Vagina (tissue), 2 donors: ENCODE results near the gene TPPP3. TPM values are rescaled to one million over a fixed set of nuclear protein-coding genes. Genes with fewer than 3 reads are reported as not detected.
"Not testable (repeated sequence)": the region's sequence is repeated elsewhere in the genome, so short reads cannot be mapped to it uniquely, and the experiment has no call there.

Experiments used
- DNase-seq, 2 donors: peaks; one replicate each; pipeline ENCODE4 v3.0.0-alpha.2; 2017; ENCODE audit errors: extremely low spot score in 2 of 2
- H3K27ac ChIP-seq: fragments of 200-600 bp; sonication (generic); one replicate; pipeline ENCODE4 v1.5.1; 2019
- H3K27me3 ChIP-seq: fragments of 200-600 bp; sonication (generic); one replicate; pipeline ENCODE4 v1.5.1; 2019
- H3K36me3 ChIP-seq, 2 donors: fragments of 200-600 bp; sonication (generic); one replicate each; pipeline ENCODE4 v1.5.1; 2017 to 2019
- H3K4me1 ChIP-seq: fragments of 200-600 bp; sonication (generic); one replicate; pipeline ENCODE4 v1.5.1; 2019
- H3K4me3 ChIP-seq, 2 donors: fragments of 200-600 bp; sonication (generic); 1 replicate in 1 of 2; 2 replicates in 1 of 2; pipeline ENCODE4 v1.5.1; 2016 to 2019
- H3K9me3 ChIP-seq: fragments of 200-600 bp; sonication (generic); one replicate; pipeline ENCODE4 v1.5.1; 2019
- POLR2A ChIP-seq, 2 donors: fragments of 450-650 bp; IDR thresholded peaks; one replicate each; pipeline ENCODE4 v1.6.1; 2017; ENCODE audit warnings: antibody characterized with exemption in 2 of 2, mild to moderate bottlenecking in 2 of 2, moderate library complexity in 2 of 2
- POLR2AphosphoS5 ChIP-seq, 2 donors: sonication (generic); formaldehyde crosslinking; IDR thresholded peaks; one replicate each; pipeline ENCODE4 v1.9.0; 2017; ENCODE audit warnings: antibody characterized with exemption in 2 of 2, mild to moderate bottlenecking in 2 of 2, low read depth in 1 of 2; ENCODE audit not compliant: insufficient read depth in 1 of 2
- intact Hi-C: fragments of 100-400 bp; cut with DNase I; formaldehyde crosslinking; loops from one replicate; pipeline ENCODE4 v1.15.1; 2023
- total RNA-seq: library from RNA; depleted of rRNA; stranded (reverse); fragments of >200 nt; gene quantifications from one replicate; pipeline ENCODE4 v1.2.3, GENCODE V29; 2016
- TF ChIP-seq, protein P1 (sequence below), 3 experiments: fragments of 450-650 bp in 2 of 3; fragments of 200-600 bp in 1 of 3; sonication (generic) in 1 of 3; IDR thresholded peaks; one replicate each; pipeline ENCODE4 v1.5.1; 2017 to 2019; ENCODE audit warnings: antibody characterized with exemption in 3 of 3, mild to moderate bottlenecking in 2 of 3, moderate library complexity in 2 of 3

The TPPP3 gene
- total RNA-seq, 1 donor from 2014 or later, result 28.2 TPM

DNA sequence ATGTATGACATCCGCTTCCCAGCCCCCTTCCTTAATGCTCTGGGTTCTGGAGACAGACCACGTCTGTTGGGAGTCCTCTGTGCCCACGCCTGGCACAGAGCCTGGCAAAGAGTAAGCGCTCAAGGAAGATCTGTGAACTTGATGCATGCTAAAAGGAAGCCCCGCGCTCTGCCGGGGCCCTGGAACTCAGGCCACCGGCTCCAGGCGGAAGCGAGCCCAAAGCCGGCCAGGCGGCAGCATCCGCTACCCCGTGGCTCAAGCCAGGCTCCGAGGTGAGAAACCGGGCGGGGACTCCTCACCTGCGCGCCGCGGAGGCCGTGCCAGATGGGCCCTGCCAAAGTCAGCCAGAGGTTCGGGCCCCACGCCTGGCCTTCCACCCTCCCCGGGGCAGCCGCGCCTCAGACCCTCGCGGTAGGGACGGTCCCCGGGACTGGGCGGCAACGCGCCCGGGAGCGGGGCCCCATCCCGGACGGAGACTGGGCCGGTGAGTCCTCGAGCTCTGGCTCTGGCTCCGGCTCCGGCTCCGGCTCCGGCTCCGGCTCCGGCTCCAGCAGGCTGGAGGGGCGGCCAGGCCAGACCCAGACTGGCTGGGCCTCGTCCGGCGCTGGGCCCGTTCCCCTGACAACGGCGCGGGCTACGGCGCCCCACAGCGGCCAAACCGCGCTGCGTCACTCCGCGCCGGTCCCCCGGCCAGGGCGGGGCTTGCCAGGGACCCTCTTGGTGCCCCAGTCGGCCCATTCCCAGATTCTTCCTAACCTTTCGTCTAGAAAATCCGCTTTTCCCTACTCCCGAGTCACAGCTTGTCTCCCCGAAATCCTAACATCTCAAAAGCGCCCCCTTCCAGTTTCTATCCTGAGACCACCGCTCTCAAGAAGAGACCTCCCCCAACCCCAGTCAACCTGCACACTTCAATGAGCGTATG is 22.8 kb upstream of the TPPP3 start, which contains the start of gene ZDHHC1:
Gene ZDHHC1, minus strand, starts transcription at position 606 of the 922 bp plus-strand sequence. CDS start 8,702 bp downstream, outside the sequence.
- peaks cover 22% of the 10 kb centered on the region for H3K4me1 ChIP-seq
- TF ChIP-seq POLR2AphosphoS5 (IDR thresholded peaks at IDR 0.05; ENCODE audit: insufficient read depth in 1 of 2, low read depth in 1 of 2) (peak in 1 of 2 donors; percentile 65), POLR2A (IDR thresholded peaks at IDR 0.05) (peak in 1 of 2 donors; percentile 23)
- TF ChIP-seq, protein P1, sequence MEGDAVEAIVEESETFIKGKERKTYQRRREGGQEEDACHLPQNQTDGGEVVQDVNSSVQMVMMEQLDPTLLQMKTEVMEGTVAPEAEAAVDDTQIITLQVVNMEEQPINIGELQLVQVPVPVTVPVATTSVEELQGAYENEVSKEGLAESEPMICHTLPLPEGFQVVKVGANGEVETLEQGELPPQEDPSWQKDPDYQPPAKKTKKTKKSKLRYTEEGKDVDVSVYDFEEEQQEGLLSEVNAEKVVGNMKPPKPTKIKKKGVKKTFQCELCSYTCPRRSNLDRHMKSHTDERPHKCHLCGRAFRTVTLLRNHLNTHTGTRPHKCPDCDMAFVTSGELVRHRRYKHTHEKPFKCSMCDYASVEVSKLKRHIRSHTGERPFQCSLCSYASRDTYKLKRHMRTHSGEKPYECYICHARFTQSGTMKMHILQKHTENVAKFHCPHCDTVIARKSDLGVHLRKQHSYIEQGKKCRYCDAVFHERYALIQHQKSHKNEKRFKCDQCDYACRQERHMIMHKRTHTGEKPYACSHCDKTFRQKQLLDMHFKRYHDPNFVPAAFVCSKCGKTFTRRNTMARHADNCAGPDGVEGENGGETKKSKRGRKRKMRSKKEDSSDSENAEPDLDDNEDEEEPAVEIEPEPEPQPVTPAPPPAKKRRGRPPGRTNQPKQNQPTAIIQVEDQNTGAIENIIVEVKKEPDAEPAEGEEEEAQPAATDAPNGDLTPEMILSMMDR (IDR thresholded peaks at IDR 0.05), result peak; percentile 60 to 72 (median 67)

DNA sequence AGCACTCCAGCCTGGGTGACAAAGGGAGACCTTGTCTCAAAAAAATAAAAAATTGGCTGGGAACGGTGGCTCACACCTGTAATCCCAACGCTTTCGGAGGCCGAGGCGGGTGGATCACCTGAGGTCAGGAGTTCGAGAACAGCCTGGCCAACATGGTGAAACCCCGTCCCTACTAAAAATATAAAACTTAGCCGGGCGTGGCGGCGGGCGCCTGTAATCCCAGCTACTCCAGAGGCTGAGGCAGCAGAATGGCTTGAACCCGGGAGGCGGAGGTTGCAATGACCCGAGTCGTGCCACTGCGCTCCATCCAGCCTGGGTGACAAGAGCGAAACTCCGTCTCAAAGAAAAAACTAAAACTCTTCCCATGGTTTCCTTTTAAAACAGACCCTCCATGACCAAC is 22.1 kb upstream of the TPPP3 start:
- H3K27ac ChIP-seq, result peak overlapping the region; percentile 73
- peak overlapping the region; percentile 61 to 83 for H3K4me3 ChIP-seq
- intact Hi-C loops, H3K36me3 ChIP-seq, H3K27me3 ChIP-seq, H3K9me3 ChIP-seq, DNase-seq: not testable (repeated sequence)
- H3K4me1 ChIP-seq, result peaks cover 22% of the 10 kb centered on the region

More for the DNA sequence above, 22.8 kb upstream of the TPPP3 start, which contains the start of gene ZDHHC1:
- Histone ChIP-seq H3K4me3 (peak within 1 kb of the TSS; percentile 61 to 83), H3K9me3 (no peaks in the 10 kb centered on the region), H3K36me3 (no peaks in the 10 kb centered on the region), H3K27me3 (no peaks in the 10 kb centered on the region), H3K27ac (peak within 1 kb of the TSS; percentile 73)
- intact Hi-C loops, result no loop called here
- DNase-seq, result no peak

DNA sequence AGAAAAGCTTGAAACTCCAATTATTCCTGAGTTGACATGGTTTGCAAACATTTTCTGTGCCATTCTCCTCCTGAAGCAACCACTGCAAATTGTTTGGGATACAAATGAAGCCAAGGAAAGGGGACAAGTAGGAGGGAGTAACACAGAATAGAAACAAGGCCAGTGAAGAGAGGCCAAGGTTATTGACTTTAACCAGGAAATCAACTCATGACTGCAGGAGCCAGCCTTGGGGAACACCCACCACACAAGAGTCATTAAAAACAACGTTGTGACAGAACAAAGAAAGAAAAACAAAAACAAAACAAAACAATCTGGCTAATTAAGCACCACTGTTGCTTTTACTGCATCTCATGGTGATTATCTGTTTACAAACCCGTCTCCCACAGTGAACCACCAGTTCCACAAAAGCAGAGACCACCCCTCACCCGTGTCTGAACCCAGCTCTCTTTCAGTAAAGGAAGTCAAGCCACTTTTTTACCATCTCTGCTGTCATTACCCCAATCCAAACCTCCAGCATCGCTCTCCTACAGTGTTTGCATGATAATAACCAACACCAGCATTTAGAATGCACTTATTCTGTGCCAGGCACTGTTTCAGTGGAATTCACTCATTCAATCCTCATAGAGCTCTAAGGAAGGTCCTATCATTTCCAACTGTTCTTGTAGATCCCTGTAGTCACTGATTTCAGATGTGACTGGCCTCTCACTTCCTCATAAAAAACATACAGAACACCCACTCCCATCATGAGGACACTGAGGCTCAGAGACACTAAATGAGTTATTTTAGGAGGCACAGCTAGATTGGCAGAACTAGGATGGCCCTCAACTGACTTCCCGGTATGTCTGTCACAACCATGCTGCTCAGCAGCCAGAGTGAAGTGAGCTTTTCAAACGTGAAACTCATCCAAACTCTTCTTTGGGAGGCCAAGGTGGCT is 20.9 kb upstream of the TPPP3 start:
- no peak overlapping the region for H3K27ac ChIP-seq
- no peaks in the 10 kb centered on the region for H3K27me3 ChIP-seq
- H3K4me1 ChIP-seq, result peaks cover 30% of the 10 kb centered on the region
- intact Hi-C loops, result no loop called here
- H3K9me3 ChIP-seq, result no peaks in the 10 kb centered on the region
- DNase-seq, result no peak
- TF ChIP-seq, protein P1 (IDR thresholded peaks at IDR 0.05), result no peak
- TF ChIP-seq POLR2A (IDR thresholded peaks at IDR 0.05) (no peak), POLR2AphosphoS5 (IDR thresholded peaks at IDR 0.05; ENCODE audit: insufficient read depth in 1 of 2, low read depth in 1 of 2) (no peak)
- no peak overlapping the region for H3K4me3 ChIP-seq
- no peaks in the 10 kb centered on the region for H3K36me3 ChIP-seq

DNA sequence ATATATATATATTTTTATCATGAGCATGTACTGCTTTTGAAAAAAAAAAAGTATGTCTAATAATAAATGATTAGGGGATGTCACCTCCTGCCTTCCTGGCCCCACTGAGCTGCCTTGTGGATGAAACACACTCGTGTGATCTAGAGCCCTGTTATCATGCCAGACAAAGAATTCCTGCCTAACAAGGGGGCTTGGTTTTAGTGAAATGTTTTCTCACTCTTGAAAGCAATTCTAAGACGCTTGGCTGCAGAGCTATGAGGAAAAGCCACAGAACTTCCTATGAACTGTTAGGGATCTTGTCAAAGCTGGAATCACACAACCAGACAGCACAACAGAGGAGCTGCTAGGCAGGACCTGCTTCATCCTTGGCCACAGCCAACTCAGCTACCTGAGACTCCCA is 19.0 kb upstream of the TPPP3 start:
- Histone ChIP-seq H3K9me3 (no peaks in the 10 kb centered on the region), H3K4me3 (no peak overlapping the region), H3K27me3 (no peaks in the 10 kb centered on the region), H3K4me1 (peaks cover 41% of the 10 kb centered on the region), H3K27ac (no peak overlapping the region), H3K36me3 (no peaks in the 10 kb centered on the region)
- no peak for DNase-seq
- intact Hi-C loops, result no loop called here
- TF ChIP-seq, protein P1 (IDR thresholded peaks at IDR 0.05), result no peak
- no peak for TF ChIP-seq POLR2AphosphoS5 (IDR thresholded peaks at IDR 0.05; ENCODE audit: insufficient read depth in 1 of 2, low read depth in 1 of 2)
- no peak for TF ChIP-seq POLR2A (IDR thresholded peaks at IDR 0.05)

DNA sequence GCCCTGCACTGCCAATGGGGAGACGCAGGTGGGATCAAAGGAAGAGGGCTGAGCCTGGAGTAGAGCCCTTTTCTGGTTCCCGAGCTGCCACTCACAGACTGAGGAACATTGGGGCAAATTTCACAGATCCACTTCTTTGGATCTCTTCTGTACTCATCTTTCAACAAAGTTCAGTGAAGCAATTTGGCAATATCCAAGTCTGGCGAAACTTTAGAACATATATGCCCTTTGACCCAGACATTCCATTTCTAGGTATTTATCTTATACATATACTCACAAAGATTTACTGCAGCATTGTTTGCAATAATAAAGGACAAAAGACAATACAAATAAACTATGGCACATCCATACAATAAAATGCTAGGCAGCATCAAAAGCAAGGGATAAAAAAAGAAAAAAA is 18.0 kb upstream of the TPPP3 start:
- intact Hi-C loops, result no loop called here
- H3K4me1 ChIP-seq, result peaks cover 51% of the 10 kb centered on the region
- no peak for DNase-seq

More for the DNA sequence above, 18.0 kb upstream of the TPPP3 start:
- no peak overlapping the region for H3K4me3 ChIP-seq
- H3K9me3 ChIP-seq, result no peaks in the 10 kb centered on the region
- TF ChIP-seq POLR2AphosphoS5 (IDR thresholded peaks at IDR 0.05; ENCODE audit: insufficient read depth in 1 of 2, low read depth in 1 of 2), result no peak
- TF ChIP-seq, protein P1 (IDR thresholded peaks at IDR 0.05), result no peak
- TF ChIP-seq POLR2A (IDR thresholded peaks at IDR 0.05), result no peak
- no peak overlapping the region for H3K27ac ChIP-seq
- no peaks in the 10 kb centered on the region for H3K36me3 ChIP-seq
- H3K27me3 ChIP-seq, result no peaks in the 10 kb centered on the region
